Neural cell (in vitro differentiated cells): Measurements from ENCODE around the gene CPZ.

Experiments
- CTCF ChIP-seq: fragments of 450-650 bp; IDR thresholded peaks from 2 replicates; pipeline ENCODE4 v1.5.1; 2014; ENCODE audit warnings: antibody characterized with exemption, mild to moderate bottlenecking, moderate library complexity; ENCODE audit not compliant: poor library complexity, severe bottlenecking
- EZH2 ChIP-seq: fragments of 200-600, 300-800 bp; shearing (Covaris generic), sonication (generic); IDR thresholded peaks from 2 replicates; pipeline ENCODE4 v1.6.1; 2014; ENCODE audit warnings: antibody characterized with exemption, low read length, borderline replicate concordance, mild to moderate bottlenecking; ENCODE audit not compliant: insufficient read depth, poor library complexity, severe bottlenecking
- REST ChIP-seq: IDR thresholded peaks from 2 replicates; pipeline ENCODE4 v1.6.1; 2012; ENCODE audit warnings: borderline replicate concordance
- SMC3 ChIP-seq: fragments of 450-650 bp; conservative IDR thresholded peaks from 2 replicates; pipeline ENCODE4 v1.6.1; 2014; ENCODE audit warnings: antibody characterized with exemption, mild to moderate bottlenecking, moderate library complexity; ENCODE audit not compliant: poor library complexity
- TAF1 ChIP-seq: IDR thresholded peaks from 2 replicates; pipeline ENCODE4 v1.6.1; 2012; ENCODE audit warnings: low read depth

- TF ChIP-seq TAF1, result no peak
- no peak for TF ChIP-seq SMC3
- no peak for TF ChIP-seq CTCF
- TF ChIP-seq EZH2, result no peak
- no peak for TF ChIP-seq REST
These were observed 71.7 kb downstream of the CPZ start for GRCh38 chr4:8664031-8664805.
